NCI-H2196 (cell line): ENCODE data around the gene AP3S2.

Experiments used
- DNase-seq: peaks from one replicate; lab custom pipeline; 2025; ENCODE audit not compliant: unreplicated experiment; lab: John Stamatoyannopoulos, UW

The AP3S2 gene

GRCh38 chr15:89820666-89821611, 72.9 kb downstream of the AP3S2 start:
- no peak for DNase-seq

GRCh38 chr15:89818287-89818686, 75.5 kb downstream of the AP3S2 start:
- no peak for DNase-seq

- DNase-seq: no peak
These were observed 76.0 kb downstream of the AP3S2 start for GRCh38 chr15:89817701-89818280.

DNA sequence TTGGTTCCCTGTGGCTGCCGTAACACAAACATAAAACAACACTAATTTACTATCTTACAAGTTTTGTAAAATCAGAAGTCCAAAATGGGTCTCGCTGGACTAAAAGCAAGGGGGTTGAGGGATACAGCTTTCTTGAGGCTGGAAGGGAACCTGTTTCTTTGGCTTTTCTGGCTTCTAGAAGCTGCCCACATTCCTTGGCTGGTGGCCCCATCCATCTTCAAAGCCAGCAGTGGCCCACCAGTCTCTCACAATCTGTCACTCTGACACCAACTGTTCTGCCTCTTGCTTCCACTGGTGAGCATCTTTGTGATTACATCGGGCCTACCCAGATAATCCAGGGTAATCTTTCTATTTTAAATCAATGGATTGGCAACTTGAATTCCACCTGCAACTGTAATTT, 78.0 kb downstream of the AP3S2 start:
- DNase-seq: no peak

DNA sequence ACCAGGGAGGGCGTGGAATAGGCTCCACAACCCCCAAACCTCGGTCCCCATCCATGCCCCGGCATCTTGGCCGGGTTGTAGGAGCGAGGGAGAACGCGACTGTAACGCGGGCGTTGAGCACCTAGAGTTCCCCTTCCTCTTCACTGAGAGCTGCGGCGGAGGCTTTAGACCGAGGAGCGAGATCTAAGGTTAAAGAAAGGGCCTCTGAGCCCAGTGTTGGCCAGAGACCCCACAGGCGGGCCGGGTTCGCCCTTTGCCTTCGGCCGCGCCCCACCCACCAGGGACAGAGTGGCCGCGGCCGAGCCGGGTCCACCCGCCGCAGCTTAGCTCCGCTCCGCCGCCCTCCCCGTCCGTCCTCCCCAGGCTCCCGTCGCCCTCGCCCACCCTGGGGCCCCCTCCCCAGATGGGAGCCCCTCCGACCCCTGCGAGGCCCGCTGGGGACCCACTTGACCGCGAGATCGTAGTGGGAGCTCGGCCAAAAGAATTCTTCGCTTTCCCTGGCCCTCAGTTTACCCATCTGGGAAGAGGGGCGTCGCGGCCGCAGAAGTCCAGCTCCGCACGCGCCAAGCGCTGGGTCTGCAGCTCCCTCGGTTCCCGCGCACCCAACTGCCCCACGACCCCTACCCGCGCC, 79.6 kb downstream of the AP3S2 start:
- DNase-seq: no peak

GRCh38 chr15:89813381-89814111, 80.2 kb downstream of the AP3S2 start:
- no peak for DNase-seq

DNA sequence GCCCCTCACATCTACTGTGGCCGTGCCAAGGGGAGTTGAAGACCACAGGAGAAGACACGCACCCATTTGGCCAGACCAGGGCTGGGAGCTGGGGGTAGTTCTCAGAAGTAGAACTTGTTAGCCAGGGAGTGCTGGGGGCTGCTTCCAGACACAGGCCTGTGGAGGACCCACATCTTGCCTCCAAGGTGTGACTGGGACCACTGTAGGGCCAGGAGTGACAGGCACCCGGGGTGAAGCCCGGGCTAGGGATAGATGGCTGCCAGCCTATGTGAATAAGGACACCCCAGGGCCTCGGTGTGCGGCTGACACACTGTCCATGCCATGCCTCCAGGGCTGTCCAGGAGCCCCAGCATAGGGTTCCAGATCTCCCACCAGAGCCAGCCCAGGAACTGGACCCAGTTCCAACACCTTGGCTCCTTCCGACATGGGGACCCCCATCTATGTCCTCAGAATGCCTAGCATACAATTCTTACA, 80.9 kb downstream of the AP3S2 start:
- no peak for DNase-seq

GRCh38 chr15:89812011-89812846, 81.6 kb downstream of the AP3S2 start:
- DNase-seq: no peak

DNA sequence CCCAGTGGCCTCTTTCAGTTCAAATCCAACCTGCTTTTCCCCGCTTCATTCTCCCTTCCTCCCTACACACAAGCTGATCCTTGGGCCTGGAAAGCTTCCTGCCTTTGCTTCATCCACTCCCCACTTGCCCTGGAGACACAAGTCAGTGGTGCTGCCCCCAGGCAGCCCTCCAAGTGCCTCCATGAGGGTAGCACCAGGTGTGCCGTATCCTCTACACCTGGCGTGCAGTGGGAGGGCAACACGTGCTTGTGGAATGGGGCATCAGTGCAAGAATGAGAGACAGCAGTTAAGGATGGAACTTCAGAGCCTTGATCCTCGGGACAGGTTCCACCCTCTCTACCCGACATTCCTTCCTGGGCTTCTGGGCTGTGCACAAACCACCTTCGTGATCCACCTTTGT, 83.0 kb downstream of the AP3S2 start:
- no peak for DNase-seq

- DNase-seq: no peak
These were observed 84.0 kb downstream of the AP3S2 start for GRCh38 chr15:89809787-89810148.

DNA sequence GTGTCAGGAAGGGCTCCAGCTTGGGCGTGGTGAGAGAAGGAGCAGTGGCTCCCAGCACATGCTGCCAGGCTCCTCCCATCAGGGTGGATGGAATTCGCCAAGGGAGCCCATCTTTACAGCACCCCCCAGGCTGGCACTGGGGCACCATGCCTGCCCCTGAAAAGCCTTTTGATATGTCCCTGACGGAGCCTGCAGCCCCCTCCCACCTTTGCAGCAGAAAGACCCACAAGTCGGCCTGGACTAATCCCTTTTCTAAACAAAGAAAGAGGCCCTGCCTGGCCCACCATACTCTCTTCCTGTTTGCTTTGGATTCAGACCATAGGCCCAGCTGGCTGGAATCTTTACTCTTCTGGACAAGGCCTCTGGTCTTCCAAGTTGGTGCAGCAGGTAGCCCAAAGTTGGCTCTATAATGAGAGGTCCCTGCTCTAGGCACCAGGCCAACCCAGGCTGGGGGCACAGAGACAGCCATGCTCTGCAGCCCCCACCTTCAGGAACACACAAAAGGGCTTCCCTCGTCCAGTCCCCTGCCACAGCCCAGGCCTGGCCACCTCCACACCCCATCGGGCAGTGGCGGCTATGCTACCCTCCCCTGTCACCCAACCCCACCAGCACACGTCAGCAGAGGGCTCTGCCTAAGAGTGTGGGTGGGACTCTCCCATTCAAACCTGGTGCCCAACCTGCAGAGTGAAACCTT, 84.6 kb downstream of the AP3S2 start:
- no peak for DNase-seq

- no peak for DNase-seq
These were observed 85.5 kb downstream of the AP3S2 start for GRCh38 chr15:89808160-89808870.

- DNase-seq: no peak
These were observed 86.1 kb downstream of the AP3S2 start for GRCh38 chr15:89807689-89808088.

GRCh38 chr15:89806559-89807550, 86.9 kb downstream of the AP3S2 start:
- no peak for DNase-seq

DNA sequence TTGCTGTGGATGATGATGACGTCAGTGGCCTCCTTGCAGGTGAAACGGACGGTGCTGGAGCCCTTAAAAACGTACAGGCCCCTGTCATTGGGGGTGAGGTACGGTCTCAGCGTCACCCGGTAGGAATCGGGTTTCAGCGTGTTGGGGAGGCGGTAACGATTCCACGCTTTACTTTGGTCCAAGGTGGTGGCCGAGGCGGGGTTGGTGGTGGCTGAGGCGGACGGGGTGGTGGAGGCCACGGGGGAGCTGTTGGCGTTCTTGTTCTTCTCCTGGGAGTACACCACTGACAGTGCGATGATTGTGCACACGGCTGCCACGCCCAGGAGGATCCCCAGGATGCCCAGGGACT, 87.6 kb downstream of the AP3S2 start:
- no peak for DNase-seq

DNA sequence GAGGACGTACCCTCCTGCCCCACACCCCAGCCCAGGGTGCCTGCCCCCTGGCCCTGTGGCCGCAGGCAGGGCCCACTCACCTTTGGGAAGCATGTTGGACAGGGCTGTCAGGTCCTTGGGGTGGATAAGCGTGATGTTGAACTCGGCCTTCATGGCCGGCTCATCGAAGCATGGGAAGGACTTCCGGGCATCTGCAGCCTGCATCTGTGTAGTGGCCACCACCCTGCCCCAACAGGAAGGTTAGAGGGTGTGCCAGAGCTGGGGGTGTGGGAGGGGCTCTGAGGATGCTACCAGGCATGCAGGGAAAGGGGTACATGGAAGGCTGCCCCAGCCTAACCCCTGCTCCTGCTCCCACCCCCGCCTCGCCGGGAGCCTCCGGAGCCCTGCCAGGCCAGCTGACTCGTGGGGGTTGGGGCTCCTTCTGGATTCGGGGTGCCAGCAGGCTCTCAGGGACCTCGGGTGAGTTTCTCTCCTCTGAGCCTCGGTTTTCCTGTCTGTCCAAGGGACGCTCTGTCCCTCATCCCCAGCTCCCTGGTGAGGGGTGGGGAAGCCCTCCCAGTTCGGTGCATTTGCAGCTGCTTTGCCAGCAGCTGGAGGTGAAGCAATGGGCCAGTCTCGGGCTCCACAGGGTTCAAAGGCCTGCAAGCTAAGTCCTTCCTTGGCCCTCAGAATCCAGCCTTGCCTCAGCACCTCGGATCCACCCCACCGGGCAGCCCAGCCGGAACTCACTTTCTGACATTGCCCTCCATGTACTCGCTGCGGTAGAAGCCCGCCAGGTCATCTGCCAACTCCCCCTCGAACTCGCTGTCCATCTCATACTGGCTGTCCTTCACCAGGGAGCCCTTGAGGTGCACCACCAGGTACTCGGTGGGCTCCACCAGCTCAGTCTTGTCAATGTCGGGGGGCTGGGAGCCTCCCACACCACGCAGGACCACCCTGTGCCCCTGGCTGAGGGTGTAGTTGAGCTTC, 88.3 kb downstream of the AP3S2 start:
- DNase-seq: no peak
